GM18868 (cell line): Measurements from ENCODE around the gene MAGI1.
"Not testable (repeated sequence)": the region's sequence is repeated elsewhere in the genome, so short reads cannot be mapped to it uniquely, and the experiment has no call there.

Source experiments
- ATAC-seq: cut with Tn5 transposase; IDR thresholded peaks from one replicate; pipeline ENCODE4 v1.9.1; 2021; ENCODE audit warnings: mild to moderate bottlenecking, moderate library complexity; ENCODE audit not compliant: unreplicated experiment

MAGI1 gene

GRCh38 chr3:65642883-65643282 lies 395.8 kb downstream of the MAGI1 start:
- no peak for ATAC-seq

DNA sequence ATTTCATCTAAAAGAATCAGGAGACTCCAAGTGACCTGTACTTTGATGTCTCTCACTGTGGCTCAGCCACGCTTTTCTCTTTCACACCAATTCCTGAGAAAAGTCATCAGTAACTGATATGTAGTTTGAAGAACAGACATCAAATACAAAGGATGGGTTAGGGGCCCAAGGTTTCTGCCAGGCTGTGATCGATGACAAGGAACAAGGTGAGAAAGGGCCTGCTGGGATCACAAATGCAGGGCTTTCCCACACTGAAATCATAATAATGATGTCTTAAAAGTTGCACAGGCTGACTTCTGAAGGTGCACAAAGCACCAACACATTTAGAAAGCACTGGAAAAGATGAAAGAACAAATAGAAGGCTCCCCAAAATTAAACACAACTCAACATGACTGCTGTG lies 396.9 kb downstream of the MAGI1 start:
- no peak for ATAC-seq

- ATAC-seq: no peak
Measured at GRCh38 chr3:65641045-65641444, 397.7 kb downstream of the MAGI1 start.

GRCh38 chr3:65639444-65639843 lies 399.3 kb downstream of the MAGI1 start:
- ATAC-seq: no peak

DNA sequence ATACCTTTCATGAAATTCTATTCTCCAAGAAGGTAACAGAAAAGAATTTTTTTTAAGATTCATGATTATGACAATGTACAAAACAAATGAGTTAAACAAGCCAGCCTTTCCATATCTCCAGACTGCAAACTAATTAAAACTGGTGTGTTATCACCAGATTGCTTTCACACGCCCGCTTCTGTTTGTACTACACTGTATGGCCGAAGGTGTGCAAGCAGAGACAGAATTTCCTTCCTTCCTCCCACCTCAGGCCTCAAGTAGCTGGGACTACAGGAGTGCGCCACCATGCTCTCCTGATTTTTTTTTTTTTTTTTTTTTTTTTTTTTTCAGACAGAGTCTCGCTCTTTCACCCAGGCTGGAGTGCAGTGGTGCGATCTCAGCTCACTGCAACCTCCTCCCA lies 400.4 kb downstream of the MAGI1 start:
- ATAC-seq: no peak

- ATAC-seq: no peak
Measured at GRCh38 chr3:65636326-65636725, 402.4 kb downstream of the MAGI1 start.

GRCh38 chr3:65635657-65636056 lies 403.1 kb downstream of the MAGI1 start:
- no peak for ATAC-seq

DNA sequence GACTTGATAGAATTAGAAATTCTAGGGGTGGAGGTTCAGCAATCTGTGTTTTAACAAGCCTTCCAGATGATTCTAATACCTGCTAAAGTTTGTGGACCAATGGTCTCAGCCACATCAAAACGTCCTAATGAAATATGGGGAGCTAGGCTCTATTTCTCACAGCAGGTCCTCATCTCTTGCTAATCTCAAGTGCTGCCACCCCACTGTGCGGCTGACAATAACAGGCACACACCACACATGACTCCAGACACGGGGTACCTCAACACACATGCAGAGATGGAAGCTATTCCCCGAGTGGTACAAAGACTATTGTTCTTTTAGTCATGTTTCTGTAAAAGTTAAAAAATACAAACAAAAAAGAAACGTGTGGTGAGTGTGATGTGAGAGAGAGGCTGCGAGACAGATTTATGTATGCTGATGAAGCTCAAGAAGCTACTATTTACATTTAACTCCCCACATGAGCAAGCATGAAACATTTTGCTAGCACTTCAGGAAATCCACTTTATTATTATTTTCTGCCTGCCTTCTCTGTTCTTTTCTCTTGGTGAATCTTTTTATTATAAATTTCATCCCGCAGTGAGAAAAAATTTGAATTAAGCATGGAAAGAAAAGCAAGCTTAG lies 405.6 kb downstream of the MAGI1 start:
- ATAC-seq: no peak

GRCh38 chr3:65632414-65632813 lies 406.3 kb downstream of the MAGI1 start:
- no peak for ATAC-seq

- no peak for ATAC-seq
Measured at GRCh38 chr3:65628978-65629377, 409.7 kb downstream of the MAGI1 start.

- ATAC-seq: no peak
Measured at GRCh38 chr3:65627062-65627461, 411.7 kb downstream of the MAGI1 start.

DNA sequence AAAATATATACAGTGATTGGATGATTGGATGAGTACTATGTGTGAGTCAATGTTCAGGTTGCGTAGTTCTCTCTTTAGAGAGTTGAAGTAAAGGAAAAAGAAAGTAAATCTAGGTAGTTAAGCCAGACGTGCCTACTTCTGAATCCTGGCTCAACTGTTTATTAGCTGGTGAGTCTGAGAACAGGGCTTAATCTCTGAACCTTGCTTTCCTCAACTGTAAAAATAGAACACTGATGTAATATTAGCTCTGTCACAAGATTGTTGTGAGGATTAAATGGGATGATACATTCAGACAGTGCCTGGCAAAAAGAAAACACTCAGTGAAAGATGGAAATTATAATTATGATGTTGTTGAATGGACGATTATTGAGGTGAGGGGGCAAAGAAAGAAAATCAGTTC lies 413.4 kb downstream of the MAGI1 start:
- no peak for ATAC-seq

GRCh38 chr3:65623362-65623761 lies 415.4 kb downstream of the MAGI1 start:
- no peak for ATAC-seq

DNA sequence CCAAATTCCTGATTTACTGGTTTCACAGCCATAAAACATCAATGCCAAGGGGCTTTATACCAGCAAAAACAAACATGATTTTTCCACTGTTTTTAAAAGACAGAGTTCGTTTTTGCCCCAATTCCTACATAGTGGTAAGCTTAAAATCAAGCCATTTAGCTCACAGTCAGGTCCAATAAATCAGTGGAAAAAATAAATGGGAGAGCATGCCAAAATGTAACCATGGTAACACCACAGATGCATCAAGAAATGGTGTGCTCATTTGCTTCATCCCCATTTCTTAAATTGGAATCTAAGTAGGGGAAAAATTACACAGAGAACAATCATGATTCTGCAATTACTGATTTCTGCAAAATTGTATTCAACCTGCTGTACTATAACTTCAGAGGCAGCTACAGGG lies 418.8 kb downstream of the MAGI1 start:
- ATAC-seq: no peak

GRCh38 chr3:65619451-65619881 lies 419.3 kb downstream of the MAGI1 start:
- no peak for ATAC-seq

DNA sequence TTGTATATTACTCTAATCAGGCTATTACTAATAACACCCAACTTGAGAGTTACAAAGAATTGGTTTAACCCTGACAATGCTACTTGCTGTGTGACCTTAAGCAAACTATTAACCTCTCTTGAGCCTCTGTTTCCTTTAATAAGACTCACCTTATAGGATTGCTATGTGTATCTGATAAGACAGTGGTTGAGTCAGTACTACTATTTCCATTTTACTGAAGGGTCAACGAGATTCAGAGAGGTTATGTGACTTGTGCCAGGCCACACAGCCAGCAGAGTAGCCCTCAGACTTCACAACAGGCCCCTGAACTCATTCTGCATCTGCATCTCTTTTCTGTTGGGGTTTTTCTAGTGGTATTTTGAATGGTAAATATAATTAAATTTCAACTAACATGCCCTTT lies 420.1 kb downstream of the MAGI1 start:
- ATAC-seq: no peak

- no peak for ATAC-seq
Measured at GRCh38 chr3:65617787-65618186, 420.9 kb downstream of the MAGI1 start.

DNA sequence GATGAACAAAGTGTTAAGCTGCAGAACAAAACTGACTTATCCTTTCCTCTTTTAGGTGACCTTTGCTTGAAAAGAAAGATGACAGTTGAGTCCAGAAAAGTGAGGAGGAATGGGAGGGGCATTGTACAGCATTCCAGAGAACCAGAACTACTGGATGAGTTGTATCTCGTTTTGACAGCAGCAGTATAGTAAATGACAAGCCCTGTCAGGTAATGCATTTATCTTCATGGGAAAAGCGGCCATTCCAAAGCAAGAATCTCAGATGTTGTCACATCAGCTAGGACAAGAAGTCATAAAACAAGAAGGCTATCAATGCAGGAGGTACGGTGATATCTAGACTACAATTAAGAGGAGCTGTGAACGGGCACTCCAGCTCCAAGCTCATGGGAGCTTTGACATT lies 421.5 kb downstream of the MAGI1 start:
- ATAC-seq: no peak

DNA sequence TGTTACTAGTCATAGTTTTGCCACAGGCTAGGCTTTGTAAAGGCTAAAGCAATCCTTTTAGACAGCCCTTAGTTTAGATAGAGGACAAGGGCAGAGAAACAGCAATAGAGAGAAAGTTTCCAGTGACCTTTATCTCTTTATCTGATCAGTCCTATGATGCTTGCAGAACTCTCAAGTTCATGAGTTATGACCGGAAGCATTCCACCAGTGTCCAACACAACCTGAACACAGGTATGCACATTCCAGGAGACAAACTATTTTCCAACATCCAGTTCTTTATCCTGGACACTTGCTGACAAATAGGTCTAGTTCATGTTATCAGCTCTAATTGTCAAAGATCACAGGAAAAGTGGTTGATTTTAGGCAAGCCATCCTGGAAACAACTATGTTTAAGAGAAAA lies 422.2 kb downstream of the MAGI1 start:
- no peak for ATAC-seq

DNA sequence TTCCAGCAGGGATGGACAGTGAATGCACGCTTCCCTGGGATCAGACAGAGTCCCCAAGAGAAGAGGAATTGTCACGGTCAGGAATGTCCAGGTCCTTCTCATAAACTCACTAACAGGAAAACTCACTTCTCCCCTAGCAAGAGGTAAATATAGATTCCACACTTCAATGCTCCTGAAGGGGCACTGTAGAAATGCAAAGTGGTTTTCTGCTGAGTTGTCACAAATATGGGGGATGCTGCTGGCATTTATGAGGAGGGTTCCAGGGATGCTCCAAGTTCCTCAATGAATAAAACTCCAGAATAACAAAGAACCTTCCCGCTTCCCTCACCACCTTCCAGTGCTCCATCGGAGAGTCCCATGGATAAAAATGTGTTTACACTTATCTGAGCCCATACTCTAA lies 423.4 kb downstream of the MAGI1 start:
- ATAC-seq: no peak

DNA sequence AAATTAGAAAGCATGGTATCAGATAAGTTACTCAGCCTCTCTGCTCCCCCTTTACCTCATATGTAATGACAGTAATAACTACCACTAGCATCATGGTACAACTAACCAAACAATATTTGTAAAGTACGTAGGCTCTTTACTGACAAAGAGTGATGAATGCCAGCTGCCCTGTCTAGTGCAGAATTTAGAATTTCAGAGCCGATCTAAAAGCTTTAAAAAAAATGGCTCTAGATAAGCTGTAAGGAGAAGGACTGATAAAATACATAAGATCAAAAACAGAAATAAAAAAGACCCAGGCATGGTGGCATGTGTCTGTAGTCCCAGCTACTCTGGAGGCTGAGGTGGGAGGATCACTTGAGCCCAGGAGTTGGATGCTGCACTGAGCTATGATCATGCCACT lies 424.1 kb downstream of the MAGI1 start:
- ATAC-seq: no peak

GRCh38 chr3:65607965-65608460 lies 430.7 kb downstream of the MAGI1 start:
- ATAC-seq: not testable (repeated sequence)

GRCh38 chr3:65607101-65607500 lies 431.6 kb downstream of the MAGI1 start:
- ATAC-seq: no peak
